HepG2 (cell line): ENCODE results near the gene SLC25A22. TPM values are rescaled to one million over a fixed set of nuclear protein-coding genes. Genes with fewer than 3 reads are reported as not detected.

Source experiments
- ATAC-seq: fragments of 200-7000 bp; cut with Tn5 transposase; 3 replicates; pipeline ENCODE4 v1.9.1; 2020; ENCODE audit warnings: mild to moderate bottlenecking, moderate library complexity
- BruUV-seq: library from RNA; stranded (reverse); fragments of 400-500 nt; replicated peaks from 2 replicates; lab custom pipeline; 2021; lab: Mats Ljungman, UMichigan
- CTCF ChIA-PET: fragments of 300-600 bp; formaldehyde crosslinking; extraction: SDS; loops from one replicate; lab custom pipeline; 2021; ENCODE audit warnings: low total read pairs, inconsistent platforms, low intra/inter-chr PET ratio; lab: Yijun Ruan, JAX
- POLR2A ChIA-PET: fragments of 350-600 bp; sonication (Branson Sonifier 250); formaldehyde crosslinking; loops from one replicate; lab custom pipeline; 2020; ENCODE audit warnings: antibody characterized with exemption, inconsistent platforms; lab: Yijun Ruan, JAX
- DNase-seq: peaks from one replicate; pipeline ENCODE4 v3.0.0-alpha.2; 2015; ENCODE audit warnings: low spot score
- FAIRE-seq: peaks from 3 replicates; lab custom pipeline; 2011; peaks lifted over from hg19 to GRCh38; lab: Jason Lieb, UNC
- H2AFZ ChIP-seq: one replicate; pipeline ENCODE4 v1.6.1; 2011; ENCODE audit warnings: low read length, inconsistent platforms
- H3K27ac ChIP-seq: fragments of 300-600 bp; 3 replicates; pipeline ENCODE4 v1.8.0; 2011; ENCODE audit warnings: mixed run types, mild to moderate bottlenecking, mixed read lengths, low read length, inconsistent platforms; ENCODE audit not compliant: insufficient read depth; ENCODE audit errors: extremely low read length
- H3K27me3 ChIP-seq, 2 experiments: fragments of 200-600 bp in 1 of 2; 2 replicates in 1 of 2; 3 replicates in 1 of 2; pipeline versions ENCODE4 v1.6.0 to v1.8.0; 2011; ENCODE audit warnings: low read length in 2 of 2, mild to moderate bottlenecking in 2 of 2, moderate library complexity in 2 of 2, inconsistent platforms in 1 of 2; ENCODE audit not compliant: insufficient read depth in 2 of 2, control insufficient read depth in 1 of 2
- H3K36me3 ChIP-seq, 2 experiments: fragments of 200-600 bp in 1 of 2; replicated peaks in 1 of 2; 2 replicates in 1 of 2; 3 replicates in 1 of 2; pipeline versions ENCODE4 v1.5.1 to v1.8.0; 2011; ENCODE audit warnings: low read length in 2 of 2, inconsistent platforms in 1 of 2; ENCODE audit not compliant: insufficient read depth in 2 of 2, control insufficient read depth in 1 of 2
- H3K4me1 ChIP-seq: 2 replicates; pipeline ENCODE4 v1.5.1; 2012; ENCODE audit warnings: low read length, inconsistent platforms; ENCODE audit not compliant: insufficient read depth
- H3K4me2 ChIP-seq: 2 replicates; pipeline ENCODE4 v1.6.0; 2011; ENCODE audit warnings: low read depth, low read length, inconsistent platforms
- H3K4me3 ChIP-seq, 3 experiments: fragments of 200-600 bp in 1 of 3; sonication (generic), shearing (Covaris generic) in 1 of 3; replicated peaks in 1 of 3; 2 replicates each; pipeline ENCODE4 v1.5.1; 2011 to 2016; ENCODE audit warnings: low read length in 3 of 3, inconsistent platforms in 2 of 3, low read depth in 2 of 3, mild to moderate bottlenecking in 2 of 3, control low read depth in 1 of 3, mixed read lengths in 1 of 3; ENCODE audit not compliant: insufficient read depth in 1 of 3
- H3K79me2 ChIP-seq: one replicate; pipeline ENCODE4 v1.6.1; 2011; ENCODE audit warnings: low read length, inconsistent platforms; ENCODE audit not compliant: insufficient read depth
- H3K9ac ChIP-seq: 2 replicates; pipeline ENCODE4 v1.6.0; 2011; ENCODE audit warnings: mild to moderate bottlenecking, low read depth, low read length, inconsistent platforms; ENCODE audit not compliant: insufficient read depth
- H3K9me3 ChIP-seq: 2 replicates; pipeline ENCODE4 v1.5.1; 2012; ENCODE audit warnings: mild to moderate bottlenecking, low read length
- H4K20me1 ChIP-seq: 2 replicates; pipeline ENCODE4 v1.6.0; 2011; ENCODE audit warnings: inconsistent platforms, mild to moderate bottlenecking, low read length, moderate library complexity; ENCODE audit not compliant: insufficient read depth
- GATAD2A ChIP-seq: IDR thresholded peaks from 2 replicates; pipeline ENCODE4 v1.6.1; 2016
- IRF9 ChIP-seq: sonication (generic); formaldehyde crosslinking; IDR thresholded peaks from 2 replicates; pipeline ENCODE4 v1.8.0; 2022; ENCODE audit warnings: missing genetic modification reagents, mild to moderate bottlenecking, borderline replicate concordance
- PATZ1 ChIP-seq: sonication (generic); formaldehyde crosslinking; IDR thresholded peaks from 2 replicates; pipeline ENCODE4 v1.4.0; 2020; ENCODE audit warnings: missing genetic modification reagents
- RBFOX2 ChIP-seq: fragments of 200-400 bp; formaldehyde crosslinking; IDR thresholded peaks from 2 replicates; pipeline ENCODE4 v1.6.1; 2017; ENCODE audit warnings: low read depth, mild to moderate bottlenecking, low read length
- SNRNP70 ChIP-seq: fragments of 200-400 bp; formaldehyde crosslinking; IDR thresholded peaks from 2 replicates; pipeline ENCODE4 v1.6.1; 2017; ENCODE audit warnings: mild to moderate bottlenecking, low read depth, low read length, moderate library complexity
- ZNF574 ChIP-seq: sonication (generic); formaldehyde crosslinking; IDR thresholded peaks from 2 replicates; pipeline ENCODE4 v1.4.0; 2020; ENCODE audit warnings: missing genetic modification reagents
- ZNF687 ChIP-seq: sonication (generic); formaldehyde crosslinking; IDR thresholded peaks from 2 replicates; pipeline ENCODE4 v1.5.1; 2020; ENCODE audit warnings: mild to moderate bottlenecking, missing genetic modification reagents, moderate library complexity
- WGBS: methylation state at CpG from one replicate; pipeline ENCODE4 v1.1.6; 2017; ENCODE audit warnings: low lambda C conversion rate; 5-methylcytosine and 5-hydroxymethylcytosine counted together
- in situ Hi-C: cut with HindIII; loops from 2 replicates; pipeline ENCODE4 v1.10.0; 2017; ENCODE audit warnings: low pct_unique_long_range_greater_than_20kb; ENCODE audit not compliant: extremely low pct_ligation_motif_present
- intact Hi-C: fragments of 100-400 bp; cut with micrococcal nuclease; formaldehyde crosslinking; loops from one replicate; pipeline ENCODE4 v1.10.0; 2022; ENCODE audit not compliant: unreplicated experiment
- polyA plus RNA-seq, 8 experiments: library from polyadenylated mRNA; depleted of rRNA in 3 of 8; stranded (reverse) in 7 of 8; unstranded in 1 of 8; fragments of >200 nt; fragmentation: Illumina TruSeq in 4 of 8; extraction: Trizol in 4 of 8; gene quantifications; 2 replicates each; pipeline versions ENCODE4 v1.2.1 to v1.2.3, GENCODE V29; 2011 to 2016; ENCODE audit warnings: low read depth in 4 of 8, missing spikeins in 1 of 8, mixed read lengths in 1 of 8; ENCODE audit not compliant: insufficient read depth in 1 of 8
- total RNA-seq, 5 experiments: library from RNA; depleted of rRNA; stranded (reverse); fragments of >200 nt; fragmentation: Illumina TruSeq; extraction: Trizol; gene quantifications; 2 replicates each; pipeline ENCODE4 v1.2.3, GENCODE V29; 2016; ENCODE audit warnings: low read depth in 1 of 5

Gene SLC25A22
- total and polyA plus RNA-seq, 2 of the 13 experiments (the other 11 are each of a cell fraction or from before 2014, with no cell fraction given), result 12.4 to 19.2 TPM

- Histone ChIP-seq H3K27me3 (no peaks in the 10 kb centered on the region), H4K20me1 (peaks cover under 1% of the 10 kb centered on the region; the same call in 1 of the 2 replicates), H3K9ac (no peak overlapping the region), H3K79me2 (peaks cover 14% of the 10 kb centered on the region), H3K9me3 (no peaks in the 10 kb centered on the region), H3K36me3 (peaks cover 21 to 47% of the 10 kb centered on the region in 2 experiments; a peak in 4 of 5 replicates), H3K4me2 (no peak overlapping the region), H3K27ac (peak overlapping the region; percentile 50), H3K4me1 (peaks cover 25% of the 10 kb centered on the region), H2AFZ (no peak overlapping the region), H3K4me3 (no peak overlapping the region)
- FAIRE-seq (no peak), ATAC-seq (peak; percentile 9; the same call in 2 of the 3 replicates), DNase-seq (no peak)
- in situ Hi-C loops (loop anchor here (5.0 kb wide), 1 partner anchor 108 kb away; no protein-coding TSS in a partner anchor), intact Hi-C loops (no loop called here)
- WGBS, result 77% methylated on average over 12 of the region's 23 CpGs
- TSS peak; percentile 40 for BruUV-seq
- ChIA-PET CTCF (no interaction called here), POLR2A (no interaction called here)
- TF ChIP-seq SNRNP70, result no peak
- TF ChIP-seq RBFOX2, result 0 out of 2 replicates have a peak, but pooled peaks have one; percentile 26
- TF ChIP-seq PATZ1, result peak; percentile 93
- peak; percentile 26; the same call in 1 of the 2 replicates for TF ChIP-seq ZNF574 (CRISPR knock-in tag)
- TF ChIP-seq ZNF687 (CRISPR knock-in tag), result peak; percentile 40
- no peak for TF ChIP-seq IRF9 (CRISPR knock-in tag)
- TF ChIP-seq GATAD2A (CRISPR knock-in tag), result no peak
These were observed 28.0 kb downstream of the SLC25A22 start for GRCh38 chr11:769887-770641.
